ENCODE data around the gene KCNC1.

KCNC1 gene

DNA sequence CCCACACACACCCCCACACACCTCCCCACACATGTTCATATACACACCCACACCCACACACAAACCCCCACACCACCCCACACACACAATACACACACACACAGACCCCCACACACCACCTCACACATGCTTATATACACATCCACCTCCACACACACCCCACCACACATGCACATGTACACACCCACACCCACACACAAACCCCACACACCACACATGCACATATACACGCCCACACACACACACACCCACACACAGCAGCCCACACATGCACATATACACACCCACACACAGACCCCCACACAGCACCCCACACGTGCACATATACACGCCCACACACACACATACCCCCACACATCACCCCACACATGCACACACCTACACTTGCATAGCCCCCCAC lies 29.1 kb downstream of the KCNC1 start:
- H3K4me1 ChIP-seq (ENCODE audit: insufficient read depth, low read length, severe bottlenecking): no peaks in the 10 kb centered on the region
- no peaks in the 10 kb centered on the region for H3K36me3 ChIP-seq (ENCODE audit: insufficient read depth, low read length)
- H3K4me2 ChIP-seq (ENCODE audit: low read length): no peak overlapping the region
- no peak overlapping the region for H3K27ac ChIP-seq (ENCODE audit: low read depth, low read length, poor library complexity, severe bottlenecking)
- no peaks in the 10 kb centered on the region for H3F3A ChIP-seq (ENCODE audit: insufficient read depth, low read length)
- H4K20me1 ChIP-seq (ENCODE audit: insufficient read depth, low read length): no peaks in the 10 kb centered on the region
- TF ChIP-seq CTCF (IDR thresholded peaks at IDR 0.05; ENCODE audit: low read length) (no peak), EZH2 (IDR thresholded peaks at IDR 0.05; ENCODE audit: borderline replicate concordance, low read length) (no peak)
- no peak overlapping the region for H2AFZ ChIP-seq (ENCODE audit: low read length)
- H3K9me3 ChIP-seq (ENCODE audit: low read length): no peaks in the 10 kb centered on the region
- H3K9ac ChIP-seq (ENCODE audit: low read length): no peak overlapping the region
- no peaks in the 10 kb centered on the region for H3K27me3 ChIP-seq (ENCODE audit: insufficient read depth, low read length)
- no peaks in the 10 kb centered on the region for H3K79me2 ChIP-seq (ENCODE audit: insufficient read depth, low read length)
- no peak overlapping the region for H3K4me3 ChIP-seq (ENCODE audit: low read depth, low read length, poor library complexity, severe bottlenecking)
- H3K9me2 ChIP-seq (ENCODE audit: low read depth, low read length): no peaks in the 10 kb centered on the region

GRCh38 chr11:17764446-17765218 lies 30.1 kb downstream of the KCNC1 start:
- Histone ChIP-seq H3K79me2 (ENCODE audit: insufficient read depth, low read length) (no peaks in the 10 kb centered on the region), H3K9me3 (ENCODE audit: low read length) (no peaks in the 10 kb centered on the region), H3K4me1 (ENCODE audit: insufficient read depth, low read length, severe bottlenecking) (no peaks in the 10 kb centered on the region), H3K27ac (ENCODE audit: low read depth, low read length, poor library complexity, severe bottlenecking) (no peak overlapping the region), H3K4me2 (ENCODE audit: low read length) (no peak overlapping the region), H3K9ac (ENCODE audit: low read length) (no peak overlapping the region), H3K27me3 (ENCODE audit: insufficient read depth, low read length) (no peaks in the 10 kb centered on the region), H3K9me2 (ENCODE audit: low read depth, low read length) (no peaks in the 10 kb centered on the region), H3K36me3 (ENCODE audit: insufficient read depth, low read length) (no peaks in the 10 kb centered on the region), H2AFZ (ENCODE audit: low read length) (no peak overlapping the region), H4K20me1 (ENCODE audit: insufficient read depth, low read length) (no peaks in the 10 kb centered on the region), H3F3A (ENCODE audit: insufficient read depth, low read length) (no peaks in the 10 kb centered on the region), H3K4me3 (ENCODE audit: low read depth, low read length, poor library complexity, severe bottlenecking) (no peak overlapping the region)
- TF ChIP-seq EZH2 (IDR thresholded peaks at IDR 0.05; ENCODE audit: borderline replicate concordance, low read length) (no peak), CTCF (IDR thresholded peaks at IDR 0.05; ENCODE audit: low read length) (no peak)

- H3K4me3 ChIP-seq (ENCODE audit: low read depth, low read length, poor library complexity, severe bottlenecking): no peak overlapping the region
These were observed 30.9 kb downstream of the KCNC1 start for GRCh38 chr11:17765356-17766072.

More at GRCh38 chr11:17765356-17766072, 30.9 kb downstream of the KCNC1 start:
- H3K79me2 ChIP-seq (ENCODE audit: insufficient read depth, low read length): no peaks in the 10 kb centered on the region
- H3K9ac ChIP-seq (ENCODE audit: low read length): no peak overlapping the region
- no peaks in the 10 kb centered on the region for H3K36me3 ChIP-seq (ENCODE audit: insufficient read depth, low read length)
- no peak overlapping the region for H3K27ac ChIP-seq (ENCODE audit: low read depth, low read length, poor library complexity, severe bottlenecking)
- no peaks in the 10 kb centered on the region for H3F3A ChIP-seq (ENCODE audit: insufficient read depth, low read length)
- no peaks in the 10 kb centered on the region for H3K4me1 ChIP-seq (ENCODE audit: insufficient read depth, low read length, severe bottlenecking)
- no peak for TF ChIP-seq EZH2 (IDR thresholded peaks at IDR 0.05; ENCODE audit: borderline replicate concordance, low read length)
- no peak for TF ChIP-seq CTCF (IDR thresholded peaks at IDR 0.05; ENCODE audit: low read length)
- H3K4me2 ChIP-seq (ENCODE audit: low read length): no peak overlapping the region
- H2AFZ ChIP-seq (ENCODE audit: low read length): no peak overlapping the region
- no peaks in the 10 kb centered on the region for H3K9me3 ChIP-seq (ENCODE audit: low read length)
- no peaks in the 10 kb centered on the region for H4K20me1 ChIP-seq (ENCODE audit: insufficient read depth, low read length)
- no peaks in the 10 kb centered on the region for H3K27me3 ChIP-seq (ENCODE audit: insufficient read depth, low read length)
- H3K9me2 ChIP-seq (ENCODE audit: low read depth, low read length): no peaks in the 10 kb centered on the region

All from OCI-LY1 (cell line).